IMR-90 (cell line): ENCODE data around the gene F2RL3. TPM values are rescaled to one million over a fixed set of nuclear protein-coding genes. Genes with fewer than 3 reads are reported as not detected.

Source experiments
- ATAC-seq: fragments of 200-7000 bp; cut with Tn5 transposase; 2 replicates; pipeline ENCODE4 v1.9.1; 2020; ENCODE audit warnings: low read depth, mild to moderate bottlenecking, moderate library complexity
- BruUV-seq: library from RNA; stranded (reverse); fragments of 400-500 nt; replicated peaks from 2 replicates; lab custom pipeline; 2021; lab: Mats Ljungman, UMichigan
- CTCF ChIA-PET: fragments of 300-600 bp; formaldehyde crosslinking; extraction: SDS; loops from one replicate; lab custom pipeline; 2021; ENCODE audit warnings: antibody characterized with exemption; lab: Yijun Ruan, JAX
- POLR2A ChIA-PET: fragments of 300-600 bp; sonication (Branson Sonifier 250); formaldehyde crosslinking; loops from one replicate; lab custom pipeline; 2022; ENCODE audit warnings: antibody characterized with exemption; ENCODE audit not compliant: unreplicated experiment; lab: Charles Lee
- DNase-seq: peaks from one replicate; pipeline ENCODE4 v3.0.0; 2013
- H2AFZ ChIP-seq: replicated peaks from 2 replicates; pipeline ENCODE3; 2013; ENCODE audit warnings: low read length, mild to moderate bottlenecking; ENCODE audit not compliant: poor library complexity
- H2AK5ac ChIP-seq: 2 replicates; pipeline ENCODE4 v1.6.1; 2013; ENCODE audit warnings: low read depth, low read length, inconsistent platforms
- H2AK9ac ChIP-seq: replicated peaks from 2 replicates; pipeline ENCODE3; 2013; ENCODE audit warnings: mild to moderate bottlenecking, low read depth, low read length, moderate library complexity; ENCODE audit not compliant: poor library complexity
- H2BK120ac ChIP-seq: 2 replicates; pipeline ENCODE4 v1.6.1; 2013; ENCODE audit warnings: low read depth, low read length, inconsistent platforms
- H2BK15ac ChIP-seq: 3 replicates; pipeline ENCODE4 v1.6.1; 2013; ENCODE audit warnings: low read depth, low read length, inconsistent platforms
- H2BK20ac ChIP-seq: 2 replicates; pipeline ENCODE4 v1.6.1; 2013; ENCODE audit warnings: low read depth, mild to moderate bottlenecking, inconsistent platforms, low read length, moderate library complexity
- H2BK5ac ChIP-seq: 2 replicates; pipeline ENCODE4 v1.6.1; 2013; ENCODE audit warnings: mild to moderate bottlenecking, low read depth, low read length, inconsistent platforms; ENCODE audit not compliant: poor library complexity, severe bottlenecking
- H3K14ac ChIP-seq: replicated peaks from 2 replicates; pipeline ENCODE4 v1.6.1; 2013; ENCODE audit warnings: low read depth, low read length, inconsistent platforms
- H3K18ac ChIP-seq: 2 replicates; pipeline ENCODE4 v1.6.1; 2013; ENCODE audit warnings: low read depth, low read length, control low read depth
- H3K23ac ChIP-seq: 2 replicates; pipeline ENCODE4 v1.6.1; 2013; ENCODE audit warnings: low read depth, low read length, inconsistent platforms
- H3K27ac ChIP-seq: 2 replicates; pipeline ENCODE4 v1.5.1; 2013; ENCODE audit warnings: mild to moderate bottlenecking, control low read depth, low read length; ENCODE audit not compliant: insufficient read depth
- H3K27me3 ChIP-seq: 2 replicates; pipeline ENCODE4 v1.6.1; 2013; ENCODE audit warnings: low read length; ENCODE audit not compliant: control insufficient read depth, insufficient read depth
- H3K36me3 ChIP-seq: 2 replicates; pipeline ENCODE4 v1.6.1; 2013; ENCODE audit warnings: low read length, mixed read lengths; ENCODE audit not compliant: control insufficient read depth, insufficient read depth
- H3K4ac ChIP-seq: 2 replicates; pipeline ENCODE4 v1.6.1; 2013; ENCODE audit warnings: low read depth, low read length, inconsistent platforms
- H3K4me1 ChIP-seq: 2 replicates; pipeline ENCODE4 v1.6.1; 2013; ENCODE audit warnings: low read length, mixed read lengths; ENCODE audit not compliant: control insufficient read depth, insufficient read depth
- H3K4me2 ChIP-seq: 2 replicates; pipeline ENCODE4 v1.6.1; 2013; ENCODE audit warnings: low read depth, mild to moderate bottlenecking, control low read depth, low read length, moderate library complexity
- H3K4me3 ChIP-seq: 2 replicates; pipeline ENCODE4 v1.5.1; 2013; ENCODE audit warnings: low read depth, mild to moderate bottlenecking, control low read depth, low read length, moderate library complexity; ENCODE audit not compliant: insufficient read depth
- H3K56ac ChIP-seq: 2 replicates; pipeline ENCODE4 v1.6.1; 2013; ENCODE audit warnings: low read length, inconsistent platforms; ENCODE audit not compliant: insufficient read depth; ENCODE audit errors: extremely low read depth
- H3K79me1 ChIP-seq, 2 experiments: 2 replicates each; pipeline ENCODE4 v1.6.1; 2013; ENCODE audit warnings: low read length in 2 of 2, inconsistent platforms in 1 of 2, low read depth in 1 of 2
- H3K9ac ChIP-seq: 2 replicates; pipeline ENCODE4 v1.6.1; 2013; ENCODE audit warnings: low read depth, low read length, control low read depth
- H3K9me1 ChIP-seq: 2 replicates; pipeline ENCODE4 v1.6.1; 2013; ENCODE audit warnings: low read length, inconsistent platforms; ENCODE audit not compliant: insufficient read depth
- H3K9me3 ChIP-seq: 2 replicates; pipeline ENCODE4 v1.6.1; 2013; ENCODE audit warnings: low read length; ENCODE audit not compliant: control insufficient read depth, insufficient read depth
- H4K20me1 ChIP-seq: 2 replicates; pipeline ENCODE4 v1.6.1; 2013; ENCODE audit warnings: low read length, inconsistent platforms; ENCODE audit not compliant: insufficient read depth
- H4K5ac ChIP-seq: 2 replicates; pipeline ENCODE4 v1.6.1; 2013; ENCODE audit warnings: mild to moderate bottlenecking, low read depth, low read length, control low read depth
- H4K8ac ChIP-seq, 2 experiments: 2 replicates each; pipeline ENCODE4 v1.6.1; 2013; ENCODE audit warnings: low read depth in 2 of 2, low read length in 2 of 2, control low read depth in 1 of 2, inconsistent platforms in 1 of 2
- H4K91ac ChIP-seq: 2 replicates; pipeline ENCODE4 v1.6.1; 2013; ENCODE audit warnings: low read depth, low read length, inconsistent platforms; ENCODE audit not compliant: insufficient read depth
- BHLHE40 ChIP-seq: fragments of 150-350 bp; IDR thresholded peaks from 2 replicates; pipeline ENCODE4 v1.6.1; 2016; ENCODE audit warnings: mild to moderate bottlenecking, low read depth, low read length
- CEBPB ChIP-seq: IDR thresholded peaks from 2 replicates; pipeline ENCODE4 v1.6.1; 2012; ENCODE audit warnings: low read depth, low read length, improper control_type of control experiment
- CHD1 ChIP-seq: IDR thresholded peaks from 2 replicates; pipeline ENCODE4 v1.6.1; 2012; ENCODE audit warnings: low read depth, low read length, improper control_type of control experiment
- FOS ChIP-seq: fragments of 150-350 bp; IDR thresholded peaks from 2 replicates; pipeline ENCODE4 v1.6.1; 2016; ENCODE audit warnings: low read depth, low read length
- MAFK ChIP-seq: IDR thresholded peaks from 2 replicates; pipeline ENCODE4 v1.6.1; 2012; ENCODE audit warnings: low read depth, low read length, improper control_type of control experiment
- MXI1 ChIP-seq: IDR thresholded peaks from 2 replicates; pipeline ENCODE4 v1.6.1; 2012; ENCODE audit warnings: low read depth, mild to moderate bottlenecking, low read length, moderate library complexity, borderline replicate concordance
- NFE2L2 ChIP-seq: fragments of 150-350 bp; IDR thresholded peaks from 2 replicates; pipeline ENCODE4 v1.6.1; 2016; ENCODE audit warnings: low read depth, mild to moderate bottlenecking, low read length
- POLR2A ChIP-seq: IDR thresholded peaks from 2 replicates; pipeline ENCODE4 v1.6.1; 2012; ENCODE audit warnings: mild to moderate bottlenecking, low read depth, low read length
- RAD21 ChIP-seq: IDR thresholded peaks from 2 replicates; pipeline ENCODE4 v1.6.1; 2012; ENCODE audit warnings: low read length, improper control_type of control experiment
- RCOR1 ChIP-seq: IDR thresholded peaks from 2 replicates; pipeline ENCODE4 v1.6.1; 2012; ENCODE audit warnings: mild to moderate bottlenecking, low read length, improper control_type of control experiment; ENCODE audit not compliant: insufficient replicate concordance
- RFX5 ChIP-seq: IDR thresholded peaks from 2 replicates; pipeline ENCODE4 v1.8.0; 2012; ENCODE audit warnings: low read depth, mild to moderate bottlenecking, low read length, moderate library complexity
- SMC3 ChIP-seq: fragments of 150-350 bp; IDR thresholded peaks from 2 replicates; pipeline ENCODE4 v1.6.1; 2016; ENCODE audit warnings: low read depth, mild to moderate bottlenecking, antibody characterized with exemption, low read length, moderate library complexity
- WGBS, 2 experiments: methylation state at CpG; one replicate each; pipeline versions ENCODE4 v1.1.5 to v1.1.7; 2013; ENCODE audit warnings: missing lambda C conversion rate in 2 of 2; ENCODE audit not compliant: insufficient read length in 1 of 2; ENCODE audit errors: extremely low coverage in 2 of 2; 5-methylcytosine and 5-hydroxymethylcytosine counted together
- dilution Hi-C: fragments of 300-500 bp; cut with HindIII; formaldehyde crosslinking; loops from one replicate; pipeline ENCODE4 v1.14.3; 2018; ENCODE audit warnings: low sequenced_read_pairs; ENCODE audit not compliant: unreplicated experiment
- in situ Hi-C: fragments of 300-500 bp; cut with MboI; formaldehyde crosslinking; loops from 3 replicates; pipeline ENCODE4 v1.14.3; 2019; ENCODE audit warnings: low sequenced_read_pairs, inconsistent platforms, mixed read lengths
- intact Hi-C: fragments of 100-400 bp; cut with micrococcal nuclease; formaldehyde crosslinking; loops from 2 replicates; pipeline ENCODE4 v1.10.0; 2022
- polyA plus RNA-seq, 3 experiments: library from polyadenylated mRNA; depleted of rRNA; stranded (reverse); fragments of >200 nt; gene quantifications; 2 replicates each; pipeline ENCODE4 v1.2.3, GENCODE V29; 2012; ENCODE audit warnings: low replicate concordance in 1 of 3
- total RNA-seq: library from RNA; depleted of rRNA; stranded (reverse); fragments of >200 nt; gene quantifications from 2 replicates; pipeline ENCODE4 v1.2.3, GENCODE V29; 2012
- TF ChIP-seq, protein P1 (sequence below): fragments of 150-350 bp; IDR thresholded peaks from 2 replicates; pipeline ENCODE4 v1.6.1; 2017; ENCODE audit warnings: mild to moderate bottlenecking, antibody characterized with exemption, low read length, low read depth
- TF ChIP-seq, protein P2 (sequence below): fragments of 150-350 bp; IDR thresholded peaks from 2 replicates; pipeline ENCODE4 v1.6.1; 2016; ENCODE audit warnings: low read depth, mild to moderate bottlenecking, low read length, moderate library complexity, borderline replicate concordance

The F2RL3 gene
- total and polyA plus RNA-seq, 2 of the 4 experiments (the other 2 are of a cell fraction) = 0.03 TPM; not detected in 1

DNA sequence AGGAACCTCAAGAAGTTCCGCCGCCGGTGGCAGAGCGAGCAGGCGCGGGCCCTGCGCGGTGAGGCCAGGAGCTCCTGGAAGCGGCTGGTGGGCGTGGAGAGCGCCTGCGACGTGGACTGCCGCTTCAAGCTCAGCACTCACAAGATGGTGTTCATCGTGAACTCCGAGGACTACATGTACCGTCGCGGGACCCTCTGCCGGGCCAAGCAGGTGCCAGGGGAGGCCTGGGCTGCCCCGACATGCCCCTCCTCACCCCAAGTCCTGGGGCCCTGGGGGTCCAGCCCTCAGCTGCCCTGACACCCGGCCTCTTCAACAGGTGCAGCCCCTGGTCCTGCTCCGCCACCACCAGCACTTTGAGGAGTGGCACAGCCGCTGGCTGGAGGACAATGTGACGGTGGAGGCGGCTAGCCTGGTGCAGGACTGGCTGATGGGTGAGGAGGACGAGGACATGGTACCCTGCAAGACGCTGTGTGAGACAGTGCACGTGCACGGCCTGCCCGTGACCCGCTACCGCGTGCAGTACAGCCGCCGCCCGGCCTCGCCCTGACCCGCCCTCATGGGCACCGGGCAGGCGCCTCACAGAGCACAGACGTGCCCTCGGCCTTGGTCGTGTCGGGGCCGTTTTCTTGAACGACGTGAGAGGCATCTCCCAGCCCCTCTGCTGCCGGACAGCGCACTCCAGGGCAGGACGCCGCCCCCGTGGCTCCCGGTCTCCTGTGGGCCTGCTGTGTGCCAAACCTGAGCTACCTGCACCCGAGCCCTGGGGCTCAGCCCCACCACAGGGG, 10.4 kb upstream of the F2RL3 start (continued):
- TF ChIP-seq RCOR1 = no peak

DNA sequence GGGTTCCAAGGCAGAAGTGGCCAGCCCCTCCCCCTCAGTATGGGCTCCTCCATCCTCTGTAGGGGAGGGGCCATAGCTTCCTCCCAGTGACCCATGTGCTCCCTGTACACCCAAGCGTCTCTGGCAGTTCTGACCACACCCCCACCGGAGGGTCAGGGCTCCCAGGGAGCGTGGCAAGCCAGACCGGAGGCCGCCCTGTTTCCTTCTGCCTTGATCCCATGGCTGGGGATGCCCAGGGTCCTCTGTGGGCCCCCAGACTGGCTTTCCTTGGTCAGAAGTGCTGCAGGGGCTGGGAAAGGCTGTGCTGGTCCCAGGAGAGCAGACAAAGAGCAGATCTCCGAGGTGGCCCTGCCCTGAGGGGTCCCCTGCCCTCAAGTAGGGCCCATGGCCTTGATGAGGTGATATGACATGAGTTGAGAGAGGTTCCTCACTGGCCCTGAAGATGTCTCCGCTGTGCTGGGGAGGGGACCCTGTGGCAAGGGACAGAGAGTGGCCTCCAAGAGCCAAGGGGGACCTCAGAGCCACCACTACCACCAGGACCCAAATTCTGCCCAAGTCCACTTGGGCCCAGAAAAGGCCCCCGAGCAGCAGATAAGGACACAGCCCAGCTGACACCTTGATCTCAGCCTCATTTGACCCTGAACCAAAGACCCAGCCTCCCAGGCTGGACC, 7.8 kb upstream of the F2RL3 start:
- H3K4me3 ChIP-seq = no peak overlapping the region
- H3K36me3 ChIP-seq = peaks cover 46% of the 10 kb centered on the region
- H3K9me1 ChIP-seq = no peaks in the 10 kb centered on the region
- no peak overlapping the region for H3K4me2 ChIP-seq
- H3K4me1 ChIP-seq = no peaks in the 10 kb centered on the region
- H2AFZ ChIP-seq = no peak overlapping the region
- H3K18ac ChIP-seq = no peak overlapping the region
- WGBS, 2 experiments = 100% methylated on average over 3 of the region's 8 CpGs; no CpG with 5 or more reads in 1 of the 2 experiments
- H2BK120ac ChIP-seq = no peak overlapping the region
- no peak for DNase-seq
- in situ Hi-C loops = no loop called here
- no peak overlapping the region for H2BK5ac ChIP-seq
- H3K23ac ChIP-seq = no peak overlapping the region
- H3K9ac ChIP-seq = no peak overlapping the region
- no peaks in the 10 kb centered on the region for H3K27me3 ChIP-seq
- intact Hi-C loops = no loop called here
- POLR2A ChIA-PET = no interaction called here
- no peak overlapping the region for H4K5ac ChIP-seq
- no peak for ATAC-seq
- H2AK9ac ChIP-seq = no peak overlapping the region
- peaks cover 22% of the 10 kb centered on the region for H3K9me3 ChIP-seq
- dilution Hi-C loops = no loop called here
- no peak overlapping the region for H4K8ac ChIP-seq
- no peak overlapping the region for H2BK20ac ChIP-seq
- H3K4ac ChIP-seq = no peak overlapping the region
- 0 out of 4 replicates have a peak, but pooled peaks cover 0 to 4% of the 10 kb centered on the region in 2 experiments for H3K79me1 ChIP-seq
- H3K14ac ChIP-seq = no peak overlapping the region
- H2AK5ac ChIP-seq = no peak overlapping the region
- H3K27ac ChIP-seq = no peak overlapping the region
- H2BK15ac ChIP-seq = no peak overlapping the region
- H4K20me1 ChIP-seq = peaks cover 1% of the 10 kb centered on the region
- H3K56ac ChIP-seq = no peak overlapping the region
- BruUV-seq = no TSS peak
- CTCF ChIA-PET = no interaction called here
- H4K91ac ChIP-seq = no peak overlapping the region
- TF ChIP-seq MAFK (no peak), POLR2A (no peak), CHD1 (no peak), FOS (no peak), RCOR1 (no peak), BHLHE40 (no peak), CEBPB (no peak), SMC3 (no peak), MXI1 (no peak), NFE2L2 (no peak), RFX5 (no peak), RAD21 (no peak)
- TF ChIP-seq, protein P1, sequence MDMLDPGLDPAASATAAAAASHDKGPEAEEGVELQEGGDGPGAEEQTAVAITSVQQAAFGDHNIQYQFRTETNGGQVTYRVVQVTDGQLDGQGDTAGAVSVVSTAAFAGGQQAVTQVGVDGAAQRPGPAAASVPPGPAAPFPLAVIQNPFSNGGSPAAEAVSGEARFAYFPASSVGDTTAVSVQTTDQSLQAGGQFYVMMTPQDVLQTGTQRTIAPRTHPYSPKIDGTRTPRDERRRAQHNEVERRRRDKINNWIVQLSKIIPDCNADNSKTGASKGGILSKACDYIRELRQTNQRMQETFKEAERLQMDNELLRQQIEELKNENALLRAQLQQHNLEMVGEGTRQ = no peak
- TF ChIP-seq, protein P2, sequence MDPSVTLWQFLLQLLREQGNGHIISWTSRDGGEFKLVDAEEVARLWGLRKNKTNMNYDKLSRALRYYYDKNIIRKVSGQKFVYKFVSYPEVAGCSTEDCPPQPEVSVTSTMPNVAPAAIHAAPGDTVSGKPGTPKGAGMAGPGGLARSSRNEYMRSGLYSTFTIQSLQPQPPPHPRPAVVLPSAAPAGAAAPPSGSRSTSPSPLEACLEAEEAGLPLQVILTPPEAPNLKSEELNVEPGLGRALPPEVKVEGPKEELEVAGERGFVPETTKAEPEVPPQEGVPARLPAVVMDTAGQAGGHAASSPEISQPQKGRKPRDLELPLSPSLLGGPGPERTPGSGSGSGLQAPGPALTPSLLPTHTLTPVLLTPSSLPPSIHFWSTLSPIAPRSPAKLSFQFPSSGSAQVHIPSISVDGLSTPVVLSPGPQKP = no peak
